Tibial nerve (tissue), 4 donors: Measurements from ENCODE around the gene ADIRF. TPM values are rescaled to one million over a fixed set of nuclear protein-coding genes. Genes with fewer than 3 reads are reported as not detected.

Experiments used
- DNase-seq, 2 donors: peaks; one replicate each; pipeline ENCODE4 v3.0.0-alpha.2; 2019; ENCODE audit warnings: low spot score in 2 of 2
- H3K27ac ChIP-seq, 4 donors: fragments of 200-600 bp; sonication (generic) in 3 of 4; one replicate each; pipeline ENCODE4 v1.5.1; 2017 to 2019; ENCODE audit warnings: mild to moderate bottlenecking in 1 of 4
- H3K27me3 ChIP-seq, 2 donors: fragments of 200-600 bp; sonication (generic) in 1 of 2; one replicate each; pipeline versions ENCODE4 v1.5.1 to v1.6.0; 2017 to 2019
- H3K36me3 ChIP-seq, 3 donors: fragments of 200-600 bp; sonication (generic); one replicate each; pipeline ENCODE4 v1.5.1; 2018 to 2019
- H3K4me1 ChIP-seq, 4 donors: fragments of 200-600 bp; sonication (generic) in 3 of 4; one replicate each; pipeline ENCODE4 v1.5.1; 2017 to 2019
- H3K4me3 ChIP-seq, 4 donors: fragments of 200-600 bp; sonication (generic) in 3 of 4; one replicate each; pipeline ENCODE4 v1.5.1; 2017 to 2019; ENCODE audit warnings: mild to moderate bottlenecking in 1 of 4, moderate library complexity in 1 of 4
- H3K9me3 ChIP-seq, 4 donors: fragments of 200-600 bp; sonication (generic) in 3 of 4; one replicate each; pipeline ENCODE4 v1.5.1; 2017 to 2019
- EP300 ChIP-seq, 2 donors: sonication (generic); formaldehyde crosslinking; IDR thresholded peaks; one replicate each; pipeline ENCODE4 v1.6.1; 2017; ENCODE audit warnings: antibody characterized with exemption in 2 of 2, mild to moderate bottlenecking in 1 of 2
- POLR2A ChIP-seq, 2 donors: fragments of 450-650 bp; IDR thresholded peaks; one replicate each; pipeline ENCODE4 v1.6.1; 2017; ENCODE audit warnings: antibody characterized with exemption in 2 of 2, mild to moderate bottlenecking in 2 of 2, moderate library complexity in 2 of 2
- WGBS, 2 donors: methylation state at CpG; one replicate each; pipeline ENCODE4 v1.1.5; 2018; 5-methylcytosine and 5-hydroxymethylcytosine counted together
- total RNA-seq, 4 donors: library from RNA; depleted of rRNA; stranded (reverse); fragments of >200 nt; gene quantifications; one replicate each; pipeline ENCODE4 v1.1.0, GENCODE V29; 2016
- TF ChIP-seq, protein P1 (sequence below), 5 experiments: fragments of 200-600 bp in 3 of 5; fragments of 450-650 bp in 2 of 5; sonication (generic) in 3 of 5; IDR thresholded peaks; one replicate each; pipeline ENCODE4 v1.5.1; 2016 to 2019; ENCODE audit warnings: antibody characterized with exemption in 5 of 5, mild to moderate bottlenecking in 3 of 5, moderate library complexity in 2 of 5

Gene ADIRF
- 1,000 to 10,000 TPM in 2 of 4 donors, 100 to 1,000 TPM in 2; 703 to 1,895 (median 1,121) TPM for total RNA-seq

DNA sequence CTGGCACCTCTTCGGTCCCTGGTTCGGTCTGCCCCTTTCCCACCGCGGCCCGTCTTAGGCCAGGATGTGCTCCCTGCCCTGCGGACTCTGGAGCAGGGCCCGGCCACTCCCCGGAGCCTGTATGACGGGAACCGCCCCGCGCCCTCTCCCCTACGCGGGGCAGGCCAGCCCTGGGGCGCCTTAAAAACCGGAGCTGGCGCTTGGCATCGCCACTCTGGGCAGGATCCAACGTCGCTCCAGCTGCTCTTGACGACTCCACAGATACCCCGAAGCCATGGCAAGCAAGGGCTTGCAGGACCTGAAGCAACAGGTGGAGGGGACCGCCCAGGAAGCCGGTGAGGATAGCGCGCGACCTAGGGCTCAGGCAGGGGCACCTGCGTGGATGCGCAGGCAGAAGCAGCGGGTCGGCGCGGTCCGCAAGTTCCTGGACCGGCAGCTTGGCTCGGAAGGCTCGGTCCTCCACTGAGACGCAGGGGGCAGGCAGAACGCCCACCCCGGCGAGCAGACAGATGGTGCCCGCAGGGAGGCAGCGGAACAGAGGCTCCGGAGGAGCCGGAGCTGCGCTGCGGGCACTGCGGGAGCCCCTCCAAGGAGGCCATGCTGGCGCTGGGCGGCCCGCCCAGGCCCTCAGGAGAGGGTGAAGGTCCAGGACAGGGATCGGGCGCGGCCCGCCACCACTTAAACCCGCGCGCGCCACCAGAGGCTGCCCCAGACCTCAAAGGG, at the start of gene ADIRF:
TSS of gene ADIRF (plus strand) at position 212 of the 723 bp plus-strand sequence. CDS start at position 275, 63 bp downstream.
- DNase-seq, result peak in 1 of 2 donors; percentile 72
- peaks cover 0 to 71% (median 47%) of the 10 kb centered on the region in 4 donors for H3K4me1 ChIP-seq

GRCh38 chr10:86922553-86922961, 45.7 kb upstream of the ADIRF start:
- peaks cover 0 to 56% (median 7%) of the 10 kb centered on the region in 3 donors for H3K36me3 ChIP-seq
- H3K27ac ChIP-seq, result no peak overlapping the region
- no peaks in the 10 kb centered on the region for H3K27me3 ChIP-seq
- H3K4me3 ChIP-seq, result no peak overlapping the region
- peaks cover 0 to 4% (median 0%) of the 10 kb centered on the region in 4 donors for H3K4me1 ChIP-seq
- WGBS, 2 donors, result 86% methylated on average over 9 of the region's 9 CpGs
- no peak for DNase-seq
- TF ChIP-seq, protein P1, sequence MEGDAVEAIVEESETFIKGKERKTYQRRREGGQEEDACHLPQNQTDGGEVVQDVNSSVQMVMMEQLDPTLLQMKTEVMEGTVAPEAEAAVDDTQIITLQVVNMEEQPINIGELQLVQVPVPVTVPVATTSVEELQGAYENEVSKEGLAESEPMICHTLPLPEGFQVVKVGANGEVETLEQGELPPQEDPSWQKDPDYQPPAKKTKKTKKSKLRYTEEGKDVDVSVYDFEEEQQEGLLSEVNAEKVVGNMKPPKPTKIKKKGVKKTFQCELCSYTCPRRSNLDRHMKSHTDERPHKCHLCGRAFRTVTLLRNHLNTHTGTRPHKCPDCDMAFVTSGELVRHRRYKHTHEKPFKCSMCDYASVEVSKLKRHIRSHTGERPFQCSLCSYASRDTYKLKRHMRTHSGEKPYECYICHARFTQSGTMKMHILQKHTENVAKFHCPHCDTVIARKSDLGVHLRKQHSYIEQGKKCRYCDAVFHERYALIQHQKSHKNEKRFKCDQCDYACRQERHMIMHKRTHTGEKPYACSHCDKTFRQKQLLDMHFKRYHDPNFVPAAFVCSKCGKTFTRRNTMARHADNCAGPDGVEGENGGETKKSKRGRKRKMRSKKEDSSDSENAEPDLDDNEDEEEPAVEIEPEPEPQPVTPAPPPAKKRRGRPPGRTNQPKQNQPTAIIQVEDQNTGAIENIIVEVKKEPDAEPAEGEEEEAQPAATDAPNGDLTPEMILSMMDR (IDR thresholded peaks at IDR 0.05), result no peak
- TF ChIP-seq POLR2A (IDR thresholded peaks at IDR 0.05) (no peak), EP300 (IDR thresholded peaks at IDR 0.05) (no peak)
- H3K9me3 ChIP-seq, result no peaks in the 10 kb centered on the region

More for the DNA sequence above, at the start of gene ADIRF:
- peak within 1 kb of the TSS; percentile 94 to 100 (median 97) for H3K27ac ChIP-seq
- peak within 1 kb of the TSS; percentile 64 to 85 (median 80) for H3K4me3 ChIP-seq
- TF ChIP-seq, protein P1 (IDR thresholded peaks at IDR 0.05), result no peak
- peak in 1 of 2 donors; percentile 75 for TF ChIP-seq POLR2A (IDR thresholded peaks at IDR 0.05)
- TF ChIP-seq EP300 (IDR thresholded peaks at IDR 0.05), result peak in 1 of 2 donors; percentile 95
- no peaks in the 10 kb centered on the region for H3K36me3 ChIP-seq
- 5 to 10% methylated on average over 29 to 36 of the region's 59 CpGs for WGBS, 2 donors
- no peaks in the 10 kb centered on the region for H3K9me3 ChIP-seq
- H3K27me3 ChIP-seq, result no peaks in the 10 kb centered on the region

- Histone ChIP-seq H3K4me1 (peaks cover 0 to 4% (median 0%) of the 10 kb centered on the region in 4 donors), H3K27me3 (no peaks in the 10 kb centered on the region), H3K27ac (no peak overlapping the region), H3K36me3 (peaks cover 0 to 47% (median 0%) of the 10 kb centered on the region in 3 donors), H3K4me3 (no peak overlapping the region), H3K9me3 (no peaks in the 10 kb centered on the region)
- TF ChIP-seq, protein P1 (IDR thresholded peaks at IDR 0.05), result no peak
- TF ChIP-seq EP300 (IDR thresholded peaks at IDR 0.05) (no peak), POLR2A (IDR thresholded peaks at IDR 0.05) (no peak)
- no peak for DNase-seq
- 77 to 78% methylated on average over 15 of the region's 15 CpGs for WGBS, 2 donors
These were observed 38.6 kb upstream of the ADIRF start for GRCh38 chr10:86929468-86930380.

DNA sequence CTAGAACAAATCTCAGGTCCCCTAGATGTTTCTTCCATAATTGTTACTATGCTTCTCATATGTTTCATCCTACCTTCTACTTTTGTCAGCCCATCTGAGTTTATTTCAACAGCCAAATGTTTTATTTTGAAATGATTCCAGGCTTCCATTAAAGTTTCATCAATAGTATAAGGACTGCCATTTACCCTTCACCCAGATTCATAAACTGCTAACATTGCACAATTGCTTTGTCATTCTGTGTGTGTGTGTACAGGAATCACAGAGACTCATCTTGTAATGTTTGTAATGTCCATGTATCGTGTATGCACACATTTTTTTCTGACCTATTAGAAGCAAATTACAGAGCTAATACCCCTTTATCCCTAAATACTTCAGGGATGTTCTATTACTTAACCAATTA, 36.4 kb upstream of the ADIRF start:
- H3K4me1 ChIP-seq, result peaks cover 0 to 6% (median 0%) of the 10 kb centered on the region in 4 donors
- WGBS, 2 donors, result 54 to 65% methylated on average over 1 of the region's 1 CpG
- no peak overlapping the region for H3K4me3 ChIP-seq
- no peaks in the 10 kb centered on the region for H3K9me3 ChIP-seq
- H3K36me3 ChIP-seq, result peaks cover 0 to 51% (median 0%) of the 10 kb centered on the region in 3 donors
- no peaks in the 10 kb centered on the region for H3K27me3 ChIP-seq
- DNase-seq, result no peak
- peak overlapping the region in 1 of 4 donors; percentile 60 for H3K27ac ChIP-seq
- TF ChIP-seq, protein P1 (IDR thresholded peaks at IDR 0.05), result no peak
- peak in 1 of 2 donors; percentile 9 for TF ChIP-seq EP300 (IDR thresholded peaks at IDR 0.05)
- TF ChIP-seq POLR2A (IDR thresholded peaks at IDR 0.05), result no peak
